GM12878 (cell line): Measurements from ENCODE around the gene PNPLA3. TPM values are rescaled to one million over a fixed set of nuclear protein-coding genes. Genes with fewer than 3 reads are reported as not detected.

Experiments
- ATAC-seq: fragments of 200-7000 bp; cut with Tn5 transposase; 3 replicates; pipeline ENCODE4 v1.9.1; 2020; ENCODE audit warnings: mild to moderate bottlenecking, moderate library complexity
- BruUV-seq: library from RNA; stranded (reverse); fragments of 400-500 nt; replicated peaks from 2 replicates; lab custom pipeline; 2021; lab: Mats Ljungman, UMichigan
- CTCF ChIA-PET: fragments of 300-600 bp; sonication (Branson Sonifier 250); formaldehyde crosslinking; extraction: SDS; loops from one replicate; lab custom pipeline; 2021; ENCODE audit warnings: inconsistent platforms; lab: Yijun Ruan, JAX
- POLR2A ChIA-PET: fragments of 350-600 bp; formaldehyde crosslinking; extraction: SDS; loops from one replicate; lab custom pipeline; 2021; ENCODE audit warnings: inconsistent platforms; lab: Charles Lee
- RAD21 ChIA-PET: fragments of 300-600 bp; sonication (Branson Sonifier 250); formaldehyde crosslinking; loops from one replicate; lab custom pipeline; 2023; ENCODE audit warnings: antibody characterized with exemption; ENCODE audit not compliant: unreplicated experiment; lab: Charles Lee
- SMC1A ChIA-PET: fragments of 300-600 bp; sonication (Branson Sonifier 250); formaldehyde crosslinking; loops from one replicate; lab custom pipeline; 2023; ENCODE audit not compliant: unreplicated experiment, uncharacterized antibody; lab: Charles Lee
- DNase-seq: peaks from one replicate; pipeline ENCODE4 v3.0.0-alpha.2; 2011; ENCODE audit warnings: low read depth, low spot score
- FAIRE-seq: peaks from 3 replicates; lab custom pipeline; 2011; peaks lifted over from hg19 to GRCh38; lab: Jason Lieb, UNC
- H2AFZ ChIP-seq: 2 replicates; pipeline ENCODE4 v1.6.0; 2011; ENCODE audit warnings: low read depth, low read length, control low read depth; ENCODE audit not compliant: control insufficient read depth
- H3K27ac ChIP-seq: 2 replicates; pipeline ENCODE4 v1.5.1; 2011; ENCODE audit warnings: control low read depth; ENCODE audit not compliant: control insufficient read depth, insufficient read depth
- H3K27me3 ChIP-seq, 2 experiments: replicated peaks in 1 of 2; 2 replicates each; pipeline versions ENCODE4 v1.6.0 to v1.6.1; 2011; ENCODE audit warnings: low read length in 1 of 2; ENCODE audit not compliant: control insufficient read depth in 2 of 2, insufficient read depth in 2 of 2
- H3K36me3 ChIP-seq, 2 experiments: 2 replicates each; pipeline ENCODE4 v1.5.1; 2011; ENCODE audit warnings: low read length in 1 of 2; ENCODE audit not compliant: control insufficient read depth in 2 of 2, insufficient read depth in 2 of 2
- H3K4me1 ChIP-seq: 2 replicates; pipeline ENCODE4 v1.6.1; 2011; ENCODE audit warnings: mild to moderate bottlenecking, low read length, moderate library complexity, mixed read lengths; ENCODE audit not compliant: control insufficient read depth, insufficient read depth
- H3K4me2 ChIP-seq: 2 replicates; pipeline ENCODE4 v1.6.0; 2011; ENCODE audit warnings: control low read depth; ENCODE audit not compliant: control insufficient read depth, insufficient read depth
- H3K4me3 ChIP-seq: fragments of 200-600 bp; sonication (generic); 2 replicates; pipeline ENCODE4 v1.5.1; 2016
- H3K79me2 ChIP-seq: 2 replicates; pipeline ENCODE4 v1.6.0; 2011; ENCODE audit warnings: low read length; ENCODE audit not compliant: control insufficient read depth, insufficient read depth
- H3K9ac ChIP-seq: 2 replicates; pipeline ENCODE4 v1.8.0; 2011; ENCODE audit warnings: low read length, control low read depth, mixed read lengths; ENCODE audit not compliant: control insufficient read depth, insufficient read depth
- H3K9me3 ChIP-seq: replicated peaks from 3 replicates; pipeline ENCODE4 v1.5.1; 2011; ENCODE audit warnings: mild to moderate bottlenecking, low read length; ENCODE audit not compliant: control insufficient read depth, insufficient read depth
- H4K20me1 ChIP-seq: 2 replicates; pipeline ENCODE4 v1.6.0; 2011; ENCODE audit not compliant: control insufficient read depth, insufficient read depth
- BCL11A ChIP-seq: IDR thresholded peaks from 2 replicates; pipeline ENCODE4 v1.6.1; 2011; ENCODE audit warnings: low read depth, low read length
- CHD2 ChIP-seq: IDR thresholded peaks from 2 replicates; pipeline ENCODE4 v1.6.1; 2011; ENCODE audit warnings: low read depth, low read length, improper control_type of control experiment, borderline replicate concordance
- FOXK2 ChIP-seq: fragments of 450-650 bp; IDR thresholded peaks from 2 replicates; pipeline ENCODE4 v1.6.1; 2017; ENCODE audit warnings: mild to moderate bottlenecking, moderate library complexity
- GATAD2B ChIP-seq: fragments of 450-650 bp; conservative IDR thresholded peaks from 2 replicates; pipeline ENCODE4 v1.6.1; 2017; ENCODE audit warnings: low read depth, mild to moderate bottlenecking, moderate library complexity
- JUNB ChIP-seq: IDR thresholded peaks from 2 replicates; pipeline ENCODE4 v1.6.1; 2016; ENCODE audit warnings: antibody characterized with exemption, mild to moderate bottlenecking
- NFYA ChIP-seq: IDR thresholded peaks from 2 replicates; pipeline ENCODE4 v1.6.1; 2011; ENCODE audit warnings: low read depth, mild to moderate bottlenecking, low read length, improper control_type of control experiment, borderline replicate concordance
- RB1 ChIP-seq: fragments of 450-650 bp; formaldehyde crosslinking; IDR thresholded peaks from 2 replicates; pipeline ENCODE4 v1.6.1; 2017; ENCODE audit warnings: mild to moderate bottlenecking, borderline replicate concordance
- SRF ChIP-seq, 2 experiments: IDR thresholded peaks; 2 replicates each; pipeline ENCODE4 v1.6.1; 2011; ENCODE audit warnings: low read depth in 2 of 2, low read length in 2 of 2, mild to moderate bottlenecking in 1 of 2, moderate library complexity in 1 of 2
- TCF3 ChIP-seq: IDR thresholded peaks from 2 replicates; pipeline ENCODE4 v1.6.1; 2012; ENCODE audit warnings: low read depth, mild to moderate bottlenecking, low read length, borderline replicate concordance; ENCODE audit not compliant: insufficient read depth
- ZBTB11 ChIP-seq: fragments of 450-650 bp; formaldehyde crosslinking; IDR thresholded peaks from 2 replicates; pipeline ENCODE4 v1.5.0; 2022; ENCODE audit warnings: mild to moderate bottlenecking, missing genetic modification characterization
- ZNF622 ChIP-seq: fragments of 450-650 bp; IDR thresholded peaks from 2 replicates; pipeline ENCODE4 v1.6.1; 2017; ENCODE audit warnings: mild to moderate bottlenecking, inconsistent platforms
- WGBS: methylation state at CpG from one replicate; pipeline ENCODE4 v1.1.6; 2016; ENCODE audit warnings: low lambda C conversion rate; ENCODE audit not compliant: insufficient replicate concordance, insufficient coverage; ENCODE audit errors: missing lambda C conversion rate; 5-methylcytosine and 5-hydroxymethylcytosine counted together
- in situ Hi-C: fragments of 300-500 bp; cut with MboI; formaldehyde crosslinking; loops from 9 replicates; pipeline ENCODE4 v1.14.3; 2018; ENCODE audit warnings: mixed read lengths
- intact Hi-C: fragments of 100-400 bp; cut with micrococcal nuclease; formaldehyde crosslinking; loops from one replicate; pipeline ENCODE4 v1.14.2; 2022; ENCODE audit not compliant: unreplicated experiment
- polyA plus RNA-seq, 11 experiments: library from polyadenylated mRNA; depleted of rRNA in 4 of 11; unstranded in 6 of 11; stranded (reverse) in 5 of 11; fragments of >200 nt; fragmentation: Nextera tagmentation in 4 of 11; fragmentation: Illumina TruSeq in 1 of 11; extraction: Ambion mirVana in 4 of 11; extraction: Trizol in 1 of 11; gene quantifications; 1 replicate in 1 of 11; 2 replicates in 10 of 11; pipeline versions ENCODE4 v1.2.1 to v1.2.3, GENCODE V29; 2011 to 2016; ENCODE audit warnings: inconsistent platforms in 2 of 11, missing spikeins in 2 of 11, low read depth in 1 of 11
- total RNA-seq, 4 experiments: library from RNA; depleted of rRNA in 3 of 4; stranded (reverse); fragments of >200 nt in 3 of 4; fragmentation: Illumina TruSeq in 1 of 4; extraction: Trizol in 1 of 4; gene quantifications; 2 replicates each; pipeline versions ENCODE4 v1.2.1 to v1.2.3, GENCODE V29; 2013 to 2021
- TF ChIP-seq, protein P1 (sequence below): fragments of 450-650 bp; IDR thresholded peaks from 2 replicates; pipeline ENCODE4 v1.6.1; 2017; ENCODE audit warnings: mild to moderate bottlenecking
- TF ChIP-seq, protein P2 (sequence below): fragments of 450-650 bp; formaldehyde crosslinking; IDR thresholded peaks from 2 replicates; pipeline ENCODE4 v1.4.0; 2020; ENCODE audit warnings: mild to moderate bottlenecking, moderate library complexity

The PNPLA3 gene
- total and polyA plus RNA-seq, 10 of the 15 experiments (the other 5 are each of a cell fraction or from before 2014, with no cell fraction given), result 0.05 to 0.08 TPM; not detected in 8

DNA sequence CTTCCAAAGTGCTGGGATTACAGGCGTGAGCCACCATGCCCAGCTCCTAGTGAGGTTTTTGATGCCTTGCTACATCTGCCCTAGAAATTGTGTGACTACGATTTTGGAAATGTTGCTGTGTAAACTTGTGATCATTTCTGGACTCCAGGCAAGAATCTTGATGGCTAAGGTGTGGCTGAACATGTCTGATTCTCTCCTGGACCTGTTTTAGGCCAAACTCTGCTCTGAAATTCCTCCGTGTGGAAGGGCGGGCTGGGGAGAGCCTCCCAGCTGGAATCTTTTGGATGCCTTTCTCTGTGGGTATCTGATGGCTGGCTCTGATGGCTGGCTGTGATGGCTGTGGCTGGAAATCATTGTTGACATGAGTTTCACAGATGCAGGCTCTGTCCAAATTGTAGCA is 8.2 kb downstream of the PNPLA3 start (continued):
- no peak for TF ChIP-seq ZBTB11 (CRISPR knock-in tag)
- TF ChIP-seq, protein P1, sequence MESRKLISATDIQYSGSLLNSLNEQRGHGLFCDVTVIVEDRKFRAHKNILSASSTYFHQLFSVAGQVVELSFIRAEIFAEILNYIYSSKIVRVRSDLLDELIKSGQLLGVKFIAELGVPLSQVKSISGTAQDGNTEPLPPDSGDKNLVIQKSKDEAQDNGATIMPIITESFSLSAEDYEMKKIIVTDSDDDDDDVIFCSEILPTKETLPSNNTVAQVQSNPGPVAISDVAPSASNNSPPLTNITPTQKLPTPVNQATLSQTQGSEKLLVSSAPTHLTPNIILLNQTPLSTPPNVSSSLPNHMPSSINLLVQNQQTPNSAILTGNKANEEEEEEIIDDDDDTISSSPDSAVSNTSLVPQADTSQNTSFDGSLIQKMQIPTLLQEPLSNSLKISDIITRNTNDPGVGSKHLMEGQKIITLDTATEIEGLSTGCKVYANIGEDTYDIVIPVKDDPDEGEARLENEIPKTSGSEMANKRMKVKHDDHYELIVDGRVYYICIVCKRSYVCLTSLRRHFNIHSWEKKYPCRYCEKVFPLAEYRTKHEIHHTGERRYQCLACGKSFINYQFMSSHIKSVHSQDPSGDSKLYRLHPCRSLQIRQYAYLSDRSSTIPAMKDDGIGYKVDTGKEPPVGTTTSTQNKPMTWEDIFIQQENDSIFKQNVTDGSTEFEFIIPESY, result no peak
- TF ChIP-seq RB1, result no peak

GRCh38 chr22:43941449-43941848 is 17.8 kb downstream of the PNPLA3 start:
- in situ Hi-C loops, result no loop called here
- ChIA-PET SMC1A (interaction anchor here (1.3 kb wide), 1 partner anchor 144 kb away, joined by 3 read pairs; no protein-coding TSS in a partner anchor), RAD21 (no interaction called here), POLR2A (no interaction called here), CTCF (interaction anchor here (1.0 kb wide), 1 partner anchor 59 kb away, joined by 3 read pairs; no protein-coding TSS in a partner anchor)
- no peak overlapping the region for H2AFZ ChIP-seq
- H3K9ac ChIP-seq, result no peak overlapping the region
- no peaks in the 10 kb centered on the region for H3K9me3 ChIP-seq
- no peak for ATAC-seq
- no peak overlapping the region for H3K4me3 ChIP-seq
- FAIRE-seq, result no peak
- H3K4me1 ChIP-seq, result no peaks in the 10 kb centered on the region
- H3K4me2 ChIP-seq, result no peak overlapping the region
- intact Hi-C loops, result no loop called here
- DNase-seq, result no peak
- no peaks in the 10 kb centered on the region for H3K79me2 ChIP-seq
- H3K27ac ChIP-seq, result no peak overlapping the region
- H3K36me3 ChIP-seq, result no peaks in the 10 kb centered on the region
- no peaks in the 10 kb centered on the region; a peak in 1 of 4 replicates for H3K27me3 ChIP-seq
- 4% methylated on average over 6 of the region's 6 CpGs for WGBS
- no peaks in the 10 kb centered on the region for H4K20me1 ChIP-seq
- BruUV-seq, result no TSS peak
- TF ChIP-seq FOXK2 (no peak), SRF (IDR thresholded peaks at IDR 0.05; ENCODE audit: low read depth in 2 of 2, low read length in 2 of 2) (no peak), CHD2 (no peak), GATAD2B (no peak), TCF3 (no peak), NFYA (no peak), JUNB (no peak), BCL11A (no peak), ZNF622 (no peak)
- TF ChIP-seq, protein P2, sequence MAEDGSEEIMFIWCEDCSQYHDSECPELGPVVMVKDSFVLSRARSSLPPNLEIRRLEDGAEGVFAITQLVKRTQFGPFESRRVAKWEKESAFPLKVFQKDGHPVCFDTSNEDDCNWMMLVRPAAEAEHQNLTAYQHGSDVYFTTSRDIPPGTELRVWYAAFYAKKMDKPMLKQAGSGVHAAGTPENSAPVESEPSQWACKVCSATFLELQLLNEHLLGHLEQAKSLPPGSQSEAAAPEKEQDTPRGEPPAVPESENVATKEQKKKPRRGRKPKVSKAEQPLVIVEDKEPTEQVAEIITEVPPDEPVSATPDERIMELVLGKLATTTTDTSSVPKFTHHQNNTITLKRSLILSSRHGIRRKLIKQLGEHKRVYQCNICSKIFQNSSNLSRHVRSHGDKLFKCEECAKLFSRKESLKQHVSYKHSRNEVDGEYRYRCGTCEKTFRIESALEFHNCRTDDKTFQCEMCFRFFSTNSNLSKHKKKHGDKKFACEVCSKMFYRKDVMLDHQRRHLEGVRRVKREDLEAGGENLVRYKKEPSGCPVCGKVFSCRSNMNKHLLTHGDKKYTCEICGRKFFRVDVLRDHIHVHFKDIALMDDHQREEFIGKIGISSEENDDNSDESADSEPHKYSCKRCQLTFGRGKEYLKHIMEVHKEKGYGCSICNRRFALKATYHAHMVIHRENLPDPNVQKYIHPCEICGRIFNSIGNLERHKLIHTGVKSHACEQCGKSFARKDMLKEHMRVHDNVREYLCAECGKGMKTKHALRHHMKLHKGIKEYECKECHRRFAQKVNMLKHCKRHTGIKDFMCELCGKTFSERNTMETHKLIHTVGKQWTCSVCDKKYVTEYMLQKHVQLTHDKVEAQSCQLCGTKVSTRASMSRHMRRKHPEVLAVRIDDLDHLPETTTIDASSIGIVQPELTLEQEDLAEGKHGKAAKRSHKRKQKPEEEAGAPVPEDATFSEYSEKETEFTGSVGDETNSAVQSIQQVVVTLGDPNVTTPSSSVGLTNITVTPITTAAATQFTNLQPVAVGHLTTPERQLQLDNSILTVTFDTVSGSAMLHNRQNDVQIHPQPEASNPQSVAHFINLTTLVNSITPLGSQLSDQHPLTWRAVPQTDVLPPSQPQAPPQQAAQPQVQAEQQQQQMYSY, result no peak
